Measurements from ENCODE around the gene ZEB1. TPM values are rescaled to one million over a fixed set of nuclear protein-coding genes. Genes with fewer than 3 reads are reported as not detected.
"Not testable (repeated sequence)": the region's sequence is repeated elsewhere in the genome, so short reads cannot be mapped to it uniquely, and the experiment has no call there.

Gene ZEB1
- total and polyA plus RNA-seq, 4 experiments from 2014 or later = 19.1 to 70.6 (median 50.0) TPM

DNA sequence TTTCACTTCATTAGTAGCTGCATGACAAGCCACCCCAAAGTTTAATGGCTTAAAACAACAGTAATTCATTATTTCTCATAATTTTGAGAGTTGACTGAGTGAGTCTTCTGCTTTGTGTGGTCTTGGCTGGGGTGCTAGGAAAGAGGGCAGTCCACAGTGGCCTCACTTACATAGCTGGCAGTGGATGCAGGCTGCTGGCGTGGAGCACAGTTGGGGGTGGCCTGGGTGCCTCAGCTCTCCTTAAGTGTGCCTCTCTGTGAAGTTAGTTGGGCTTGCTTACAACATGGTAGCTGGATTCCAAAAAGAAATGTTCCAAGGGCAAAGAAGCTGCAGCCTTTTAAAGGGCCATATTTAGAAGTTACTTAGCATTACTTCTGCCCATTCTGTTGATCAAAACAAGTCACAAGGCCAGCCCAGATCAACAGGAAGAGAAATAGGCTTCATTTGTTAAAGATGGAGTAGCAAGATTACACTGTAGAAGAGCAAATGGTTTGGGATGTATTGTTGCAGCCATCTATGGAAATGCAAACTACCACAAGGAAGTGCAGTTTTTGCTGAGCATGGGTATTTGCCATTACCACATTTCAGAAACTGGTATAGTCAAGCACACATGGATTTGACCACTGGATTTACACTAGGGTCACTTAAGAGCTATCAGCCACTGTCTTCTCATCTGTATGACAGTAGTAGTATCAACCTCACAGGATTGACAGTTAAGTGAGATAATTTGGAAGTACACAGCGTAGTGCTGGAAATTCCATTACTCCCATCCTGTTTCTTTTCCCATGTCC is 33.6 kb downstream of the ZEB1 start:
- Histone ChIP-seq H3K4me3 (ENCODE audit: low read length in 2 of 2) (no peak overlapping the region), H3K9me3 (ENCODE audit: control insufficient read depth in 1 of 2, low read length in 2 of 2) (no peaks in the 10 kb centered on the region), H3K36me3 (ENCODE audit: insufficient read depth, low read length) (no peaks in the 10 kb centered on the region), H3K4me1 (ENCODE audit: insufficient read depth, low read length) (peaks cover 45% of the 10 kb centered on the region), H3K27ac (ENCODE audit: low read depth, low read length) (no peak overlapping the region), H3K27me3 (ENCODE audit: insufficient read depth, low read length) (no peaks in the 10 kb centered on the region)
- ChIA-PET POLR2A (ENCODE audit: partially characterized antibody) (interaction anchor here (1.8 kb wide), 1 partner anchor 321 kb away, joined by 4 read pairs; the partner anchor contains the start of gene ZNF438), CTCF (ENCODE audit: partially characterized antibody) (interaction anchor here (0.9 to 1.3 kb wide), 2 partner anchors 48 to 321 kb away, joined by 3 to 7 read pairs; partner anchors contain the start of gene ZNF438)
- peak overlapping the region in 2 of 7 donors; percentile 4 to 42 for H3K27ac Mint-ChIP-seq
- no peaks in the 10 kb centered on the region for H3K36me3 Mint-ChIP-seq
- peak overlapping the region in 2 of 8 donors; percentile 21 to 39 for H3K4me3 Mint-ChIP-seq
- H3K27me3 Mint-ChIP-seq = no peaks in the 10 kb centered on the region
- intact Hi-C loops (cut with micrococcal nuclease) = loop anchor here (1.0 to 10.0 kb wide), 3 partner anchors 268 to 568 kb away; partner anchors contain the start of gene ZNF438
- peaks cover 37 to 66% (median 52%) of the 10 kb centered on the region in 4 donors for H3K4me1 Mint-ChIP-seq
- no peaks in the 10 kb centered on the region for H3K9me3 Mint-ChIP-seq
- peak in 1 of 5 donors; percentile 33 for DNase-seq

DNA sequence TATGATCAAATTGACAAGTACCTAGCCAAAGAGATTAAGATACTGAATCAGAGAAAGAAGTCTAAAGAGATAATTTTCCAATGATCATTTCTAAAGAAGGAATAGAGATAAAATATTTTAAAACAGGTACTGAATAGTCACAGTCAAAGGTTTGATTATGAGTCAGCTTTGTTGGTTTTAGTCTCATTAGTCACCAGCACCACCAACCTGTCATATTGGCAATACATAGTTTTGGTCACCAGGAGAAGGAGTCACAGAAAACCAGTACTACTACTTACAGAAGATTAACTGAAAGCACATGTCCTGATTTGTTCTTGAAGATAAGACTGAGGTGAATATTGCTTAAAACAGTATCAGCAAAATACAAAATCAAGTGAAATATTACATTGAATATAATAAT is 34.6 kb downstream of the ZEB1 start:
- no peak overlapping the region for H3K4me3 ChIP-seq (ENCODE audit: low read length in 2 of 2)
- Mint-ChIP-seq H3K27ac (peak overlapping the region in 2 of 7 donors; percentile 2 to 30), H3K27me3 (no peaks in the 10 kb centered on the region), H3K36me3 (peaks cover 0 to 2% of the 10 kb centered on the region in 2 donors), H3K9me3 (no peaks in the 10 kb centered on the region), H3K4me1 (peaks cover 39 to 67% (median 51%) of the 10 kb centered on the region in 4 donors), H3K4me3 (no peak overlapping the region)
- ChIA-PET POLR2A (ENCODE audit: partially characterized antibody) (interaction anchor here (1.8 kb wide), 1 partner anchor 322 kb away, joined by 4 read pairs; the partner anchor contains the start of gene ZNF438), CTCF (ENCODE audit: partially characterized antibody) (interaction anchor here (0.9 to 1.3 kb wide), 3 partner anchors 47 to 569 kb away, joined by 3 to 7 read pairs (median 3); partner anchors contain the start of gene ZNF438)
- no peak overlapping the region for H3K27ac ChIP-seq (ENCODE audit: low read depth, low read length)
- intact Hi-C loops (cut with micrococcal nuclease) = loop anchor here (1.0 to 10.0 kb wide), 3 partner anchors 269 to 569 kb away; partner anchors contain the start of gene ZNF438
- peak; percentile 14 to 40 (median 21) for DNase-seq
- H3K27me3 ChIP-seq (ENCODE audit: insufficient read depth, low read length) = no peaks in the 10 kb centered on the region
- H3K4me1 ChIP-seq (ENCODE audit: insufficient read depth, low read length) = peaks cover 37% of the 10 kb centered on the region
- H3K36me3 ChIP-seq (ENCODE audit: insufficient read depth, low read length) = no peaks in the 10 kb centered on the region
- H3K9me3 ChIP-seq (ENCODE audit: control insufficient read depth in 1 of 2, low read length in 2 of 2) = no peaks in the 10 kb centered on the region

DNA sequence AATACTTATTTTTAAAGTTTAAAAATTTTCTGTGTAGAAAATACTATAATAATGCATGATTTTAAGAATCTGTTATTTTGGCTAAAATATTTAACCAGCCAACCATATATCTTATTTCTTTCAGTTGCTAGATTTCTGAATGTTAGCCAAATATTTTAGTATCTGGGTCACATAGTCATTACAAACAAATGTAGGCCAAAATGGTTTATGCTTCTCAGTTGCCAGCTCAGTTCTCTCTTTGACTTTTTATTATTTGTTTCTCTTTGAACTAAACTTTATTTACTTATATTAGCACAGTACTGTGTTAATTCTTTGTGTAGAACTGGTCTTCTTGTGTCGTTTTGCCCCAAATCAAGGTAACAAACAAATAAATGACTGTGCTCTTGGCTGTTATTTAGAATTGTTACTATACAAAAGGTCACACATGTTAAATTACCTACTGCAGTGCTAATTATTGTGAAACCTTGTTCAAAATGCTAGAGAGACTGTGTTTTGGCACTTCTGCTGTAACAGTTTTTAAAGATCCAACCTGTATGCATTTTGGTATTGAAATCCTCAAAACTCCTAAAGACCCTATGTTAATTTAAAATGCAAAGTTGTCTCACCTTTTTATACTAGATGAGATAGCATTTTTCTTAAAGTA is 39.8 kb downstream of the ZEB1 start:
- intact Hi-C loops (cut with micrococcal nuclease) = loop anchor here (5.0 to 10.0 kb wide), 2 partner anchors 37 to 274 kb away; no protein-coding TSS in a partner anchor

DNA sequence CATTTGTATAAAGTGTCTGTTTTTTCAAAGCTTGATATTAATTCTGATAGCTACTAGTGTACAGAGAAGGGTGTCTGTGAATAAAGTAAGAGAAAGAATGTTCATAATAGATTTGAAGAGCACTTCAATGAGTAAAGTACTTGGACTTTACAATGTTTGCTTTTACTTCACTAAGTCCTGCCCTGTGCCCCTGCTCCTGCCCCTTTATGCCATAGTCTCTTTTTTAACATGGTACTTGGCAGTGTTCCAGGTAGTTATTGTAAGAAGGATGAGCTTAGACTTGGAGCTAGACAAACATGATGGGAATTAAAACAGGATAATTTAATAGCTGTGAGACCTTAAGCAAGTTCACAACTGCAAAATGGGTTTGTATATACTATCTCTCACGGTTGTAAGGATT is 41.0 kb downstream of the ZEB1 start:
- H3K9me3 Mint-ChIP-seq = peaks cover 0 to 2% (median 0%) of the 10 kb centered on the region in 8 donors
- H3K4me3 Mint-ChIP-seq = no peak overlapping the region
- DNase-seq = no peak
- H3K4me1 ChIP-seq (ENCODE audit: insufficient read depth, low read length) = peaks cover 4% of the 10 kb centered on the region
- ChIA-PET POLR2A (ENCODE audit: partially characterized antibody) (interaction anchor here (0.6 kb wide), 1 partner anchor 516 kb away, joined by 3 read pairs; no protein-coding TSS in a partner anchor), CTCF (ENCODE audit: partially characterized antibody) (interaction anchor here (0.8 to 1.3 kb wide), 2 partner anchors 182 to 276 kb away, joined by 3 read pairs; no protein-coding TSS in a partner anchor)
- no peak overlapping the region for H3K27ac ChIP-seq (ENCODE audit: low read depth, low read length)
- peaks cover 15 to 30% of the 10 kb centered on the region in 2 donors for H3K36me3 Mint-ChIP-seq
- H3K27me3 ChIP-seq (ENCODE audit: insufficient read depth, low read length) = no peaks in the 10 kb centered on the region
- H3K4me3 ChIP-seq (ENCODE audit: low read length in 2 of 2) = no peak overlapping the region
- H3K36me3 ChIP-seq (ENCODE audit: insufficient read depth, low read length) = no peaks in the 10 kb centered on the region
- peaks cover 26 to 46% (median 35%) of the 10 kb centered on the region in 4 donors for H3K4me1 Mint-ChIP-seq
- no peaks in the 10 kb centered on the region for H3K9me3 ChIP-seq (ENCODE audit: control insufficient read depth in 1 of 2, low read length in 2 of 2)
- H3K27me3 Mint-ChIP-seq = no peaks in the 10 kb centered on the region
- H3K27ac Mint-ChIP-seq = peak overlapping the region in 1 of 7 donors; percentile 77
- intact Hi-C loops (cut with micrococcal nuclease) = loop anchor here (5.0 to 10.0 kb wide), 2 partner anchors 38 to 275 kb away; no protein-coding TSS in a partner anchor

More for the DNA sequence above, 39.8 kb downstream of the ZEB1 start:
- Mint-ChIP-seq H3K4me1 (peaks cover 29 to 49% (median 41%) of the 10 kb centered on the region in 4 donors), H3K4me3 (no peak overlapping the region), H3K27ac (no peak overlapping the region), H3K36me3 (peaks cover 13 to 24% of the 10 kb centered on the region in 2 donors), H3K9me3 (peaks cover 0 to 2% (median 0%) of the 10 kb centered on the region in 8 donors), H3K27me3 (no peaks in the 10 kb centered on the region)
- no peak for DNase-seq
- Histone ChIP-seq H3K9me3 (ENCODE audit: control insufficient read depth in 1 of 2, low read length in 2 of 2) (no peaks in the 10 kb centered on the region), H3K27me3 (ENCODE audit: insufficient read depth, low read length) (no peaks in the 10 kb centered on the region), H3K36me3 (ENCODE audit: insufficient read depth, low read length) (no peaks in the 10 kb centered on the region), H3K27ac (ENCODE audit: low read depth, low read length) (no peak overlapping the region), H3K4me3 (ENCODE audit: low read length in 2 of 2) (no peak overlapping the region), H3K4me1 (ENCODE audit: insufficient read depth, low read length) (peaks cover 4% of the 10 kb centered on the region)
- POLR2A ChIA-PET (ENCODE audit: partially characterized antibody) = no interaction called here
- CTCF ChIA-PET (ENCODE audit: partially characterized antibody) = no interaction called here

DNA sequence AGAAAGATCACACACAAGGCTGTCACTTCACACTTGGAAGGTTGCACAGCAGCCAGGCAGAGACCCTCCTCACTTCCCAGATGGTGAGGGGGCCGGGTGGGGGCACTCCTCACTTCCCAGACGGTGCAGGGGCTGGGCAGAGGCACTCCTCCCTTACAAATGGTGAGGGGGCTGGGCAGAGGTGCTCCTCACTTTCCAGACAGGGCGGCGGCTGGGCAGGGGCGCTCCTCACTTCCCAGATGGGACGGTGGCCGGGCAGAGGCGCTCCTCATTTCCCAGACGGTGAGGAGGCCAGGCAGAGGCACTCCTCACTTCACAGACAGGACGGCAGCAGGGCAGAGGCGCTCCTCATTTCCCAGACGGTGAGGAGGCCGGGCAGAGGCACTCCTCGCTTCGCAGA is 42.5 kb downstream of the ZEB1 start:
- intact Hi-C loops (cut with micrococcal nuclease); H3K4me1 ChIP-seq (ENCODE audit: insufficient read depth, low read length); H3K36me3 ChIP-seq (ENCODE audit: insufficient read depth, low read length); H3K27me3 ChIP-seq (ENCODE audit: insufficient read depth, low read length); H3K4me3 ChIP-seq (ENCODE audit: low read length in 2 of 2); H3K27me3 Mint-ChIP-seq; H3K9me3 Mint-ChIP-seq; DNase-seq; POLR2A ChIA-PET (ENCODE audit: partially characterized antibody); H3K9me3 ChIP-seq (ENCODE audit: control insufficient read depth in 1 of 2, low read length in 2 of 2); CTCF ChIA-PET (ENCODE audit: partially characterized antibody); H3K27ac Mint-ChIP-seq; H3K27ac ChIP-seq (ENCODE audit: low read depth, low read length): not testable (repeated sequence)
- Mint-ChIP-seq H3K4me3 (peak overlapping the region in 1 of 8 donors; percentile 54), H3K36me3 (peaks cover 21 to 30% of the 10 kb centered on the region in 2 donors), H3K4me1 (peaks cover 21 to 41% (median 36%) of the 10 kb centered on the region in 4 donors)

DNA sequence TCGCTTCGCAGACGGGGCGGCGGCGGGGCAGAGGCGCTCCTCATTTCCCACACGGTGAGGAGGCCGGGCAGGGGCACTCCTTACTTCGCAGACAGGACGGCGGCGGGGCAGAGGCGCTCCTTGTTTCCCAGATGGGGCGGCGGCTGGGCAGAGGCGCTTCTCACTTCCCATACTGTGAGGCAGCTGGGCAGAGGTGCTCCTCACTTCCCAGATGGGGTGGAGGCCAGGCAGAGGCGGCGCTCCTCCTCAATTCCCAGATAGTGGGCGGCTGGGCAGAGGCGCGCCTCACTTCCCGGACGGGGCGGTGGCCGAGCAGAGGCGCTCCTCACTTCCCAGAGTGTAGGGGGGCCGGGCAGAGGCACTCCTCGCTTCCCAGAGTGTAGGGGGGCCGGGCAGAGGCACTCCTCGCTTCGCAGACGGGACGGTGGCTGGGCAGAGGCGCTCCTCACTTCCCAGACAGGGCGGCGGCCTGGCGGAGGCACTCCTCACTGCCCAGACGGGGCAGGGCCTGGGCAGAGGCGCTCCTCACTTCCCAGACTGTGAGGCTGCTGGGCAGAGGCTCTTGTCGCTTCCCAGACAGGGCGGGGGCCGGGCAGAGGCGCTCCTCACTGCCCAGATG is 43.1 kb downstream of the ZEB1 start:
- intact Hi-C loops (cut with micrococcal nuclease) = no loop called here
- H3K27ac ChIP-seq (ENCODE audit: low read depth, low read length) = no peak overlapping the region
- H3K36me3 Mint-ChIP-seq = peaks cover 22 to 30% of the 10 kb centered on the region in 2 donors
- peaks cover 0 to 2% (median 0%) of the 10 kb centered on the region in 8 donors for H3K9me3 Mint-ChIP-seq
- ChIA-PET POLR2A (ENCODE audit: partially characterized antibody) (no interaction called here), CTCF (ENCODE audit: partially characterized antibody) (no interaction called here)
- no peak overlapping the region for H3K4me3 ChIP-seq (ENCODE audit: low read length in 2 of 2)
- H3K4me1 ChIP-seq (ENCODE audit: insufficient read depth, low read length) = peaks cover 4% of the 10 kb centered on the region
- H3K4me1 Mint-ChIP-seq = peaks cover 25 to 45% (median 37%) of the 10 kb centered on the region in 4 donors
- no peaks in the 10 kb centered on the region for H3K9me3 ChIP-seq (ENCODE audit: control insufficient read depth in 1 of 2, low read length in 2 of 2)
- H3K27me3 ChIP-seq (ENCODE audit: insufficient read depth, low read length) = no peaks in the 10 kb centered on the region
- DNase-seq = peak in 1 of 5 donors; percentile 34
- H3K27ac Mint-ChIP-seq = no peak overlapping the region
- no peak overlapping the region for H3K4me3 Mint-ChIP-seq
- no peaks in the 10 kb centered on the region for H3K36me3 ChIP-seq (ENCODE audit: insufficient read depth, low read length)
- no peaks in the 10 kb centered on the region for H3K27me3 Mint-ChIP-seq
